Measurements from ENCODE around the gene MACROH2A2.

GRCh38 chr10:70093335-70093944 is 40.8 kb downstream of the MACROH2A2 start:
- TF ChIP-seq CTCF (IDR thresholded peaks at IDR 0.05) (no peak), POLR2A (IDR thresholded peaks at IDR 0.05) (no peak), EP300 (IDR thresholded peaks at IDR 0.05) (no peak), POLR2AphosphoS5 (IDR thresholded peaks at IDR 0.05) (no peak)
